Pancreas (tissue), 10 donors: ENCODE data around the gene PPARA. TPM values are rescaled to one million over a fixed set of nuclear protein-coding genes. Genes with fewer than 3 reads are reported as not detected.

ENCODE experiments used
- ATAC-seq, 4 donors: fragments of 200-7000 bp; cut with Tn5 transposase; one replicate each; pipeline versions ENCODE4 v1.8.0 to v1.9.1; 2020; ENCODE audit warnings: mild to moderate bottlenecking in 4 of 4, moderate library complexity in 4 of 4
- DNase-seq, 6 donors: peaks; one replicate each; pipeline ENCODE4 v3.0.0-alpha.2; 2020
- FAIRE-seq: peaks from 2 replicates; lab custom pipeline; 2012; peaks lifted over from hg19 to GRCh38; lab: Jason Lieb, UNC
- H3K27ac ChIP-seq, 4 donors: fragments of 200-600 bp; sonication (generic); 1 replicate in 3 of 4; 2 replicates in 1 of 4; pipeline versions ENCODE4 v1.5.0 to v1.8.0; 2020
- H3K27me3 ChIP-seq, 4 donors: fragments of 200-600 bp; one replicate each; pipeline ENCODE4 v1.8.0; 2021
- H3K36me3 ChIP-seq, 3 donors: fragments of 200-600 bp; sonication (generic) in 1 of 3; one replicate each; pipeline versions ENCODE4 v1.5.0 to v1.8.0; 2020 to 2021
- H3K4me1 ChIP-seq, 3 donors: fragments of 200-600 bp; one replicate each; pipeline ENCODE4 v1.8.0; 2021
- H3K4me3 ChIP-seq, 4 donors: fragments of 200-600 bp; sonication (generic) in 2 of 4; one replicate each; pipeline versions ENCODE4 v1.5.0 to v1.8.0; 2020 to 2021
- H3K9me3 ChIP-seq, 4 donors: fragments of 200-600 bp; one replicate each; pipeline ENCODE4 v1.8.0; 2021
- WGBS, 2 donors: extraction: QIAGEN DNeasy Blood & Tissue Kit; methylation state at CpG; one replicate each; pipeline ENCODE4 v1.1.7; 2013; 5-methylcytosine and 5-hydroxymethylcytosine counted together
- intact Hi-C, 3 donors: fragments of 100-400 bp; cut with DNase I; formaldehyde crosslinking; loops; one replicate each; pipeline versions ENCODE4 v1.11.1 to v1.14.2; 2022
- polyA plus RNA-seq, 2 donors: library from polyadenylated mRNA; stranded (reverse); fragments of 200-250 nt; gene quantifications; one replicate each; pipeline ENCODE4 v1.2.3, GENCODE V29; 2013
- total RNA-seq, 6 donors: library from RNA; stranded (reverse); fragmentation: NEBNext Ultra II Directional in 4 of 6; extraction: Animal tissue kit (Norgen Biotek cat#: 25700) in 4 of 6; gene quantifications; one replicate each; pipeline versions ENCODE4 v1.2.1 to v1.2.4, GENCODE V29; 2021 to 2023
- TF ChIP-seq, protein P1 (sequence below), 4 donors: fragments of 200-600 bp; sonication (generic) in 3 of 4; IDR thresholded peaks; one replicate each; pipeline versions ENCODE4 v1.5.0 to v1.8.0; 2021; ENCODE audit warnings: antibody characterized with exemption in 4 of 4
- donor health status: healthy with polysubstance abuse.
- donor health status: DM: no; HTN: no; CAD: no; lungs with moderate emphysema.
- donor health status: DM: no; HTN: no; CAD: no.
- donor health status: control.
- donor health status: control.
- donor health status: Bipolar disorder and iron deficiency.
- donor health status: DM: yes; HTN: yes; CAD: no.
- donor health status: DM: no; HTN: no; CAD: no.
- donor health status: DM: no; HTN: no; CAD: no.
- donor health status: DM: yes; HTN: yes; CAD: no.

The PPARA gene
- total and polyA plus RNA-seq, 8 donors, result 4.1 to 24.5 (median 14.7) TPM

DNA sequence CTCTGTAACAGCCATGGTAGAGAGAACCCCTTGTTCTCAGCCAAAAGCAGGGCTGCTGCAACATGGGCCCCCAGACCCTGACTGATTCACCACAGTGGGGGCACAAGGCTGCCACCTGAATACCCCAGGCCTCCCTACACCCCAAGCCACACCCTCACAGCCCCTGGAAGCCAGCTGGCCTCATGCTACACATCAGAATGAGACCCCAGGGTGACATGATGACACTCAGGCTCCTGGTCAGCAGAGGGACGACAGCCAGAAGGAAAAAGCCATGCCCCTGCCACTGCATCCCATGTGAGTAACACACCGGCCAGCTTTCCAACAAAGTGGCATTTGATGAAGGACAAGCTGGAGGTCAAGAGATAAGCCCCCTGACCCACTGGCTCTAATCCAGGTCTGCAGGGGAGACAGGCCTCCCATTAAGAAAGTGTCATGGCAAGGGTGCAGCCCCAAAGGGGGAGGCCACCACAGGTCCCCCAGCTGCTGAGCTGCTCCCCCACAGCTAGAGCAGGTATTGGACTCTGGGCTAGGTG, 97.2 kb downstream of the PPARA start:
- intact Hi-C loops, result loop anchor here in 1 of 3 donors (10.0 kb wide), 2 partner anchors 57 to 103 kb away; no protein-coding TSS in a partner anchor
- no peaks in the 10 kb centered on the region for H3K9me3 ChIP-seq
- no peak for FAIRE-seq
- DNase-seq, result peak in 1 of 6 donors; percentile 32
- TF ChIP-seq, protein P1, sequence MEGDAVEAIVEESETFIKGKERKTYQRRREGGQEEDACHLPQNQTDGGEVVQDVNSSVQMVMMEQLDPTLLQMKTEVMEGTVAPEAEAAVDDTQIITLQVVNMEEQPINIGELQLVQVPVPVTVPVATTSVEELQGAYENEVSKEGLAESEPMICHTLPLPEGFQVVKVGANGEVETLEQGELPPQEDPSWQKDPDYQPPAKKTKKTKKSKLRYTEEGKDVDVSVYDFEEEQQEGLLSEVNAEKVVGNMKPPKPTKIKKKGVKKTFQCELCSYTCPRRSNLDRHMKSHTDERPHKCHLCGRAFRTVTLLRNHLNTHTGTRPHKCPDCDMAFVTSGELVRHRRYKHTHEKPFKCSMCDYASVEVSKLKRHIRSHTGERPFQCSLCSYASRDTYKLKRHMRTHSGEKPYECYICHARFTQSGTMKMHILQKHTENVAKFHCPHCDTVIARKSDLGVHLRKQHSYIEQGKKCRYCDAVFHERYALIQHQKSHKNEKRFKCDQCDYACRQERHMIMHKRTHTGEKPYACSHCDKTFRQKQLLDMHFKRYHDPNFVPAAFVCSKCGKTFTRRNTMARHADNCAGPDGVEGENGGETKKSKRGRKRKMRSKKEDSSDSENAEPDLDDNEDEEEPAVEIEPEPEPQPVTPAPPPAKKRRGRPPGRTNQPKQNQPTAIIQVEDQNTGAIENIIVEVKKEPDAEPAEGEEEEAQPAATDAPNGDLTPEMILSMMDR (IDR thresholded peaks at IDR 0.05), result no peak
- no peak overlapping the region for H3K27ac ChIP-seq
- no peaks in the 10 kb centered on the region for H3K27me3 ChIP-seq
- ATAC-seq, result no peak
- WGBS, 2 donors, result 64 to 65% methylated on average over 2 of the region's 2 CpGs
- H3K4me1 ChIP-seq, result peaks cover 0 to 5% (median 0%) of the 10 kb centered on the region in 3 donors
- no peaks in the 10 kb centered on the region for H3K36me3 ChIP-seq
- no peak overlapping the region for H3K4me3 ChIP-seq

DNA sequence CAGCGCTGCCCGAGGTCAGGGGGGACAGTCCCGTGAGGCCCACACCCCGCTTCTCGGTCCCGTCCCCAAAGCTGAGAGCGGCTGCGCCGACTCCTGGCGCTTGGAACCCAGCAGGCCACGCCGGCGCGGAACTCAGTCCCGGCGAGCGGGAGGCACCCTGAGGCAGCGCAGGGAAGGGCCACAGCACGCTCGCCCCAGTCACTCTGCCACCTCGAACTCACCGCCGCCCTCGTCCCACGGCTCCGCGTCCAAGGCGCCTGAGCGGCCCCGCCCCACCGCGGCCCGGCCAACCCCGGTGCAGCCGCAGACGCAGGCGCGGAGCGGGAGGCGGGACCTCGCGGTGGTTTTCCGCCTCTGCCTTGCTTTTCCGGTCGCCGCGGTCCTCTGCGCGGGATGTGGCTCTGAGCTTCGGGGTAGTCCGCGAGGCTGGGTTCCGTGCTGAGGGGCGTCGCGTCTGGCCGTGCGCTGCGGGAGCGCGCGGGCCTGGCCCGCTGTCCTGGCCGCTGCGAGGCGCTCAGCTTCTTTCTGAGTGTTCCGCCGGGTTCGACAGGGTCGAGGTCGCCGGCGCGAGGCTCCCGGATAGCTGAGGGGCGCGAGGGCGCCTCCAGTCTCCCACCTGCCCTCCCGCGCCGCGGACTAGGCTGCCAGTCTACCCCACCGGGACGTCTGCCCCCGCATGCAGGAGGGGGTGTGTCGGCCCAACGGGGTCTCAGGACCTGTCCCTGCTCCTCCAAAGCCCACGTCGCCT, 99.9 kb downstream of the PPARA start, which contains the start of gene CDPF1:
Gene CDPF1 (minus strand): TSS at position 259 of the 748 bp plus-strand sequence. CDS start 2,009 bp downstream, outside the sequence.
- Histone ChIP-seq H3K9me3 (no peaks in the 10 kb centered on the region), H3K27ac (peak within 1 kb of the TSS; percentile 59 to 86 (median 74)), H3K36me3 (no peaks in the 10 kb centered on the region), H3K27me3 (no peaks in the 10 kb centered on the region), H3K4me1 (peaks cover 0 to 5% (median 4%) of the 10 kb centered on the region in 3 donors), H3K4me3 (peak within 1 kb of the TSS; percentile 72 to 79 (median 76))
- no peak for FAIRE-seq
- ATAC-seq, result peak; percentile 97 to 99 (median 98)
- intact Hi-C loops, result no loop called here
- TF ChIP-seq, protein P1 (IDR thresholded peaks at IDR 0.05), result no peak
- DNase-seq, result peak; percentile 87 to 97 (median 91)
- WGBS, 2 donors, result 0% methylated on average over 69 to 89 of the region's 89 CpGs

DNA sequence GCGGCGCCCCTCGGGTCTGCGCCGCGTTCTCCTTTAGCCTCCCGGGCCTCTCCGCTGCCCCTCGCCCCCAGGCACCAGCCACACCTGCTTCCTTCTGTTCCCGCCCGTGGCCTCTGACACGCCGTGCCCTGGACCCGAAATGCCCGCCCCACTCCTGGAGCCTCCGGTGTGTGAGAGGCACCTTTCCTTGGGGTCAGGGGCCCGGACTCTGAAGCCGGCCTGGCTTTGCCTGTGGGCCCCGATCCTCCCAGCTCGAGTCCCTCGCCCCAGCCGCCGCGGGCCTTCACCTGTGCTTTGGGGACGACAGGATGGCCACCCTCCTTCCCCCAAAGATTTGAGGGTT, 100.4 kb downstream of the PPARA start:
- peak in 1 of 6 donors; percentile 82 for DNase-seq
- 3% methylated on average over 25 of the region's 25 CpGs for WGBS, 2 donors
- peak overlapping the region; percentile 59 to 86 (median 74) for H3K27ac ChIP-seq
- H3K9me3 ChIP-seq, result no peaks in the 10 kb centered on the region
- TF ChIP-seq, protein P1 (IDR thresholded peaks at IDR 0.05), result no peak
- H3K4me1 ChIP-seq, result peaks cover 0 to 5% (median 4%) of the 10 kb centered on the region in 3 donors
- no peak for FAIRE-seq
- peak overlapping the region; percentile 72 to 79 (median 76) for H3K4me3 ChIP-seq
- intact Hi-C loops, result no loop called here
- H3K36me3 ChIP-seq, result no peaks in the 10 kb centered on the region
- peak; percentile 17 to 33 (median 22) for ATAC-seq
- no peaks in the 10 kb centered on the region for H3K27me3 ChIP-seq

DNA sequence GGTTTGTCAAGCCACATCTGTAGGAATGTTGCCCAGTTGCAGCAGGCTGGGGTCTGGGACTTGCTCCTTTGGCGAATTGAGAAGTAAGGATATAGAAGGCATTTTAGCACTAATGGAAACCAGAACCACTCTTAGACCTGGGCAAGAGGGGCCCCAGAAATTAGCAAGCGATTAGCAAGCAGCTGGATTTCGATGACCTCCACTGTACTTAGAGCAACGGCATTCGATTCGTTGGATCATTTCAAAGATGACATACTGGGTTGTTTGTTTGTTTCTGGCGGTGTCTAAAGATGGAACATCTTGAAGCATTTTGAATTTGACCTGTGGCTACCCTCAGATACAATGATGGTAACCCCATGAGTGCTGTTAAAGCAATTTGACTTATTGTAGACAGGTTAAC, 100.9 kb downstream of the PPARA start:
- Histone ChIP-seq H3K27ac (no peak overlapping the region), H3K4me3 (peak overlapping the region; percentile 72 to 79 (median 76)), H3K4me1 (peaks cover 0 to 5% (median 4%) of the 10 kb centered on the region in 3 donors), H3K27me3 (no peaks in the 10 kb centered on the region), H3K9me3 (no peaks in the 10 kb centered on the region), H3K36me3 (no peaks in the 10 kb centered on the region)
- TF ChIP-seq, protein P1 (IDR thresholded peaks at IDR 0.05), result no peak
- ATAC-seq, result no peak
- no peak for DNase-seq
- intact Hi-C loops, result no loop called here
- 80 to 87% methylated on average over 7 of the region's 7 CpGs for WGBS, 2 donors
- FAIRE-seq, result no peak
